SKM-1 (cell line): ENCODE data around the gene ERF.
A peak's percentile ranks its signal among the peaks of the same experiment; 100 is the strongest.

ENCODE experiments used
- DNase-seq: peaks from one replicate; lab custom pipeline; 2025; ENCODE audit not compliant: unreplicated experiment; lab: John Stamatoyannopoulos, UW

The ERF gene

GRCh38 chr19:42287017-42287826 is 32.3 kb upstream of the ERF start:
- no peak for DNase-seq

DNA sequence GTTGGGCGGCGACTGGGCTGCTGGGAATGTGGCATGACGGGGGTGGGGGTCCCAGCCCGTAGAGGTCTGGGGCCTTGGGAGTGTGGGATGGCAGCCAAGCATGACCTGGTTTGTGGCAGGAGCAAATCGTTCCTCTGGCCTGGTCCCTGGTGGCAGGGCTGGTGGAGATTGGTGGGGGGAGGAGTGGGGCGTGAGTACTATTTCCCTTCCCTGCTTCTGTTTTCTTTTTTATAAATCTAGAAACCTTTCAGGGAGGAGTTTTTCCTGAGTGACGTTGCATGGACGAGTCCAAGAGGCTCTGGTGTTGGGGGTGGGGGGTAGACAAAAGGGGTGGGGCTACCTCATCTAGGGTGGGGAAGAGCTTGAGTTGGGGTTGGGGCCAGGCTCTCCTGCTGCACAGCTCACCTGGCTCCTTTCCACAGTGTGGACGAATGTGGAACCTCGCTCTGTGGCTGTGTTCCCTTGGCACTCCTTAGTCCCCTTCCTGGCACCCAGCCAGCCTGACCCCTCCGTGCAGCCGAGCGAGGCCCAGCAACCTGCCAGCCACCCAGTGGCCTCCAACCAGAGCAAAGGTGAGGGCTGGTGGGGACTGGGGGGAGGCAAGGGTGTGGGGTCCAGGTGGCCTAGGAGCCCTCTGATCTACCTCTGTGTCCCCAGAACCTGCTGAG is 31.6 kb upstream of the ERF start:
- DNase-seq, result no peak

DNA sequence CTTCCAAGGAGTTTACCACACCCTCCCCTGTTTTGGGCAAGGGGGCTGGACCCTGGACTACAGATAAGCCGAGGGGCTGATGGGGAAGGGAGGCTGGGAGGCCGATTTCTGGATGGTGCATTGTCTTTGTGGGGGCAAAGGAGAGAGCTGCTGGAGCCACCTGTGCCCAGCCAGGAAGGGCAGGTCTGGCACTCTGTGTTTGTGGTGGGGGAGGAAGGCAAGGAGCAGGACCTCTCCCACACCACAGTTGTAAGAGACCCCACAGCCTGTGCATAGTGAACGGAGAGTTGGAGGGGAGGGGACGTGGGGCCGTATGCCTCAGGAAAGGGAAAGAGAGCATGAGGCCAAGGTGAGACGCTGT is 31.0 kb upstream of the ERF start:
- no peak for DNase-seq

DNA sequence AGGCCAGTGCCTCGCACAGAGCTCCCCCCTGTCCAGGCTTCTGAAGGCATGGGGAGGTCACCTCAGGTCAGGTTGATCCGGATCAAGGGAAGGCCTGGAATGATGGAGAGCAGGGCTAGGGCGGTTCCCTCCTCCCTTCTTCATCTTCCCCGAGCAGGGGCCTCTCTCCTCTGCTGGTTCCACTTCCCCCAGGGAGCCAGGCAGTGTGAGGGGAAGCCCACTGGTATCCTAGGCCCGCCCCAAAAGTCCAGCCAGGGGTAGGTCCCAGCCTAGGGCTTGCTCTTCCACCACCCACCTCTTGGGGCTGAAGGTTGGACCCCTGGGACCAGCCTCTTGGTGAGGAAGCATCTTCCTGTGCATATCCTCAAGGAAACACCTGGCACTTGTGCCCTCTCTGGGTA is 30.6 kb upstream of the ERF start:
- no peak for DNase-seq

GRCh38 chr19:42284591-42285341 is 29.8 kb upstream of the ERF start:
- DNase-seq, result no peak

GRCh38 chr19:42284066-42284501 is 29.2 kb upstream of the ERF start:
- DNase-seq, result no peak

- peak; percentile 34 for DNase-seq
These were observed 28.5 kb upstream of the ERF start for GRCh38 chr19:42283188-42284065.

GRCh38 chr19:42282819-42283187 is 27.9 kb upstream of the ERF start:
- no peak for DNase-seq

DNA sequence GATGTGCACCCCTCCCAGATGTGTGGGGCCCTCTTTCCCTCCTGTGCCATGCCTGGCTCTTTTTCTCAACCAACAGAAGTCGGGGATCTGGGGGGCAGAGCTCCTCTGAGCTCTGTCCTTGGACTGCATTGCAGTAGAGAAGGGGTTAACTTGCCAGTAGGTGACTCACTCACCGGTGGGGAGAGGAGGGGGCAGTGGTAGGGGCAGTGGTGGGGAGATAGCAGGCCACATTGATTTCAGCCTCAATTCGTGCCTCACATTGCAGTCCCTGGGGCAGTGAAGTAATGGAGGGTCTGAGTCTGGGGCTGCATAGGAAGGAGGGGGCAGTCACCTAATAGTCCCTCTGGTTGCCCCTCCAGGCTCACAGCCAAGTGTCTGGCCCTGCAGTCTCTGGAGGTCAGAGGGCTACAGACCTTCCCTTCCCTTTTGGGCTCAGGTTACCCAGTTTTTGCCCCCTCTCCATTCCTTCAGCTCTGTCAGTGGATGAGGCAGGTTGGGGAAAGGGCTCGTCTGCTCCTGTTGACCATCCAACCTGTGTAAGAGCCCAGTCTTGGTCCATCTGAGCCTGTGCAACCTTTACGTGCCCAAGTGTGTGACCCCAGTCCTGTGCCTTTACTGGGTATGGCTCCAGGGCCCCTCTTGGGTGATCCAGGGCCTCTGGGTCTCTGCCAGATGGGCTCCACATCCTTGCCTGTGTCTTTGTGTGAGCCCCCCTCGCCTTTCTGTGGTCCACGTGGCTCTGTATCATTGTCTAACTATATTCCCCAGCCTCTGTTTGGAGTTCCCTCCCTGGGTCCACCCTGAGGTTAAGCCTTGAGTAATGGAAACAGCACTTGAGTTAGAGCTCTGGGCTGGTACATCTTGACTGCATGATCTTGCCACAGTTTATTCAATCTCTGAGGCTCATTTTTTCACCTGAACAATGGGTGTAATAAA is 27.2 kb upstream of the ERF start:
- no peak for DNase-seq

- DNase-seq, result no peak
These were observed 26.4 kb upstream of the ERF start for GRCh38 chr19:42281146-42281826.

DNA sequence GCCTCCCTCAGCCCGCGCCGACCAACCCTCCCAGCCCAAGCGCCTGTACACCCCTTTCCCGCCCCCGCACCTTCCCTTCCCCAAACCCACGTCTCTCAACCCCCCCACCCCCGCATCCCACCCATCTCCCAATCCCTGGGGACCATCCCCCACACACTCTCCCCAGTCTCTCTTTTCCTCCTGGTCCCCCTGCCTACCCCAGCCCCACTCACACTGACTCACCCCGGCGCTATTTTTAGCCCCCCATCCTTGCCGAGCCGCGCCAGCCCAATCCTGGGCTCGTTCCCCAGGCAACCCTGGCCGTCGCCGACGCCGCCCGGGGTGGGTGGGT is 25.9 kb upstream of the ERF start:
- DNase-seq, result no peak

DNA sequence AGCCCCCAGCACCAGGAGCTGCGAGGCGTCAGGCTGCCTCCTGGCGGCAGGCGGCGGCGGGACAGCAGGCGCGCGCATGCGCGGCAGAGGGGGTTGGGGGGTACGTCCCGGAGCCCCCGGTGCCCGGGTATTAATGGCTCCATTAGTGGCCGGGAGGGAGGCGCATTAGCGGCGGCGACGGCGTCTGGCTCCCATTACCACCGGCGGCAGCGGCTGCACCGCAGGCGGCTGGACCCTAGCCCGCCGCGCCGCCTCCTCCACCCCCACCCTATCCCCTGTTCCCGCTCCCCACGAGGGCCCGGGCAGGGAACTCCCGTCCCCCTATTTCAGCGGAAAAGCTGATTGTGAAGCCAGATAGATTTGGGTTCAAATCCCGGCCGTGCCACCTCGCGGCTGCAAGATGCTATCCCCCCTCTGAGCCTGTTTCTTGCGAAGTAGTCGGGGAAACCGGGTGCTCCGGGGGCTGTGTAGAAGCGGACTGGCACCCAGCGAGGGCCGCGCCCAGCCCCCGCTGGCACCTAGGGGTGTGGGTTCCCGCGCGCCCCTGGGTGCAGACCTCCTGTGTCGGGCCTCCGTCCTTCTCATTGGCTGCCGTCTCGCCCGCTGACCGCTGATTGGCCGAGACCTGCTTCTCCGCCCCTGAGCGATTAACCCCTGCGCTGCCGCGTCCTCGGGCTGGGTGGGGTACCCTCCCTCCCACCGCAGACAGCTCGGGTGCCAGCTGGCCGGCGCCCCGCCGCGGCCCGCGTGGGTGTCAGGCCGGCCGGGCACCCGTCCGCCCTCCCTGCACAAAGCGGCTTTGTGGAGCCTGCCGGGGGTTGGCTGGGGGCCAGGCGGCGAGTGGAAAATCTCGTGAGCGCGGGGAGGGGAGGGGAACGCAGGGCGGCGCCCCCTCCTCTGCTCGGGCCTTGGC is 25.2 kb upstream of the ERF start:
- DNase-seq, result no peak

DNA sequence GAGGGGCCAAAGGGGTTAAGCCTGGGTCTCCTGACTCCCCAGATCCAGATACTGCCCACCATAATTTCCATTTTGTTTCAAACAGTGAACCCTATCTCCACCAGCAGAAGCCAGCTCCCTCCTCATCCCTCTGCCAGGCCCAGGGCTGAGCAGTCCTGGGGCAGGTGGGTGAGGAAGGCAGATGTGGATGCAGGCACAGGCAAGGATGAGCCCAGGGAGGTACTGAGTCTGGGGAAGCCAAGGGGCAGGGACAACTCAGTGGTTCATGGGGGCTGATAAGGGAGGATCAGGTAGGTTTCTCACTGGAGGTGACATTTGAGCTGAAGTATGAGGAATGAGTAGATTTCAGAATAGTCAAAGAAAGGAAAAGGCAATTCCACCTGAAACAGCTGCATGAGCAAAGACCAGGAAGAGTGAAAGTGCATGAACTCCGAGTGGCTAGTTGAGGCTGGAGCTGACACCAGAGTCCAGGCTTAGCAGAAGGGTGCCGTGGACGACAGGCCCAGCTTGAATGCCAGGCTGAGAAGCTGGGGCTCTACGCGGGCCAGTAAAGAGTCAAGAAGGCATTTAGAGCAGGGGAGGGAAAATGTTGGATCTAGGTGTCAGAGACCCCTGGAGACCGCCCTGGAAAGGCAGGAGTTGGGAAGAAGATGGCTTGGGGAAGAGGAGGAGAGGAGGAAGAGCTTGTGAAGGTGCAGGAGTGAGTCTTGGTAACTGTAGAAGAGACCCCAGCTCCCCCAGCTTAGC is 24.4 kb upstream of the ERF start:
- no peak for DNase-seq

- DNase-seq, result no peak
These were observed 23.7 kb upstream of the ERF start for GRCh38 chr19:42278452-42279154.

- DNase-seq, result no peak
These were observed 23.0 kb upstream of the ERF start for GRCh38 chr19:42277821-42278451.

- DNase-seq, result no peak
These were observed 21.9 kb upstream of the ERF start for GRCh38 chr19:42276821-42277220.

GRCh38 chr19:42276284-42276683 is 21.4 kb upstream of the ERF start:
- no peak for DNase-seq
